HG03159 (cell line): ENCODE data around the gene VPS52.
"Not testable (repeated sequence)": the region's sequence is repeated elsewhere in the genome, so short reads cannot be mapped to it uniquely, and the experiment has no call there.

ENCODE experiments used
- ATAC-seq: cut with Tn5 transposase; IDR thresholded peaks from one replicate; pipeline ENCODE4 v1.9.1; 2021; ENCODE audit warnings: mild to moderate bottlenecking, moderate library complexity; ENCODE audit not compliant: unreplicated experiment

The VPS52 gene

DNA sequence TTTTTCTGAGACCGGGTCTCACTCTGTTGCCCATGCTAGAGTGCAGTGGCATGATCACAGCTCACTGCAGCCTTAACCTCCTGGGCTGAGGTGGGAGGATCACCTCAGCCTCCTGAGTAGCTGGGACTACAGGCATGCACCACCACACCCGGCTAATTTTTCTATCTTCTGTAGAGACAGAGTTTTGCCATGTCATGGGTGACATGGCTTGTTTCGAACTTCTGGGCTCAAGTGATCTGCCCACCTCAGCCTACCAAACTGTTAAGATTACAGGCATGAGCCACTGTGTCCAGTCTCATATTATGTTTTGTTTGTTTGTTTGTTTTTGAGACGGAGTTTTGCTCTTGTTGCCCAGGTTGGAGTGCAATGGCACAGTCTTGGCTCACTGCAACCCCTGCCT is 13.5 kb upstream of the VPS52 start:
- ATAC-seq = not testable (repeated sequence)

DNA sequence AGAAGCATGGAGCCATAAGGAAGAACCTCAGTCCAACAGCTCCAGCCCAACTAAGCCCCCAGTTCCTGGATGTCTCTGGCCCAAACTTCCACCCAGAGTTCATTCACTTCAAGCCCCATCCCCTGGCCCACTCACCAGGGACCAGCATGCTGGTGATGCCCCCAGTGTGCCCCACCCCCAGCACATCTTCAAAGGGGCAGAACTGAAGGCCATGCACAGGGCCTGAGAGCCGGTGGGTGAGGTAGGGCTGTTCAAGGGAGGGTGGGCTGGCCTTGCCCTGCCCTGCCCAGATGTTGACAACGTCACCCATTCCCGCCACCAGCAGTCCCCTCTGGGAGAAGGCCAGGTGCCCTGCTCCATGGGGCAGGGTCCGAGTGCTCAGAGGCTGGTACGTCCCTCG is 8.9 kb upstream of the VPS52 start:
- no peak for ATAC-seq

DNA sequence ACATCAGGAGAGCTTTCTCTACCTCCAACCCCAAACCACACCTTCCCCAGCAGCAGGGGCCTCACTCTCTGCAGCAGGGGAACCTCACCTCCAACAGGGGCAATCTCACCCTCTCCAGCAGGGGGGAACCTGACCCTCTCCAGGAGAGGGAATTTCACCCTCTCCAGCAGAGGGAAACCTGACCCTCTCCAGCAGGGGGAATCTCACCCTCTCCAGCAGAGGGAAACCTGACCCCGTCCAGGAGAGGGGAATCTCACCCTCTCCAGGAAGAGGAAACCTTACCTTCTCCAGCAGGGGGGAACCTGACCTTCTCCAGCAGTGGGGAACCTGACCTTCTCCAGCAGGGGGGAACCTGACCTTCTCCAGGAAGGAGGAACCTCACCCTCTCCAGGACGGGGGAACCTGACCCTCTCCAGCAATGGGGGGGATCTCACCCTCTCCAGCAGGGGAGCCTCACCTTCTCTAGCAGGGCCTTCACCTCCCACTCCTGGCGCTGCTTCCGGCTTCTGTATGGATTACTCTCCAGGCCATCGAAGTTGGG is 8.4 kb upstream of the VPS52 start:
- no peak for ATAC-seq

DNA sequence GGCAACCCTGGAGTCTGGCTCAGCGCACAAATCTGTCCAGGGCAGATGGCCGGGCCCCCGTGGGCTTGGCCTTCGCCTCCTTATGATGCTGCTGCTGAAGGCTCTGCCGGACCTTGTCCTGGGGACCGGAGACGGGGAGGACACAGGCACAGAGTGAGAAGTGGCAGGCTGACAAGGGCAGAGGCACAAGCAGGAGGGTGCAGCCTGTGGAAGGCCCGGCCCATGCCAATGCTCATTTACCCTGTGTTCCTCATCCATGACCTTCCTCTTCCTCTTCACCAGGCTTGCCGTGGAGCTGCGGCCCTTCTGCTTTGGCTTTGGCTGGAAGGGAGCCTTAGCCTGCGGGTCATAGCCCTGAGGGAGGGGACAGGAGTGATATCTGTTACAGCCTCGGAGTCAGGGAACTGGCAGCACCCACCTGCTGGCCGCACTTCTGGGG is 7.6 kb upstream of the VPS52 start:
- no peak for ATAC-seq

DNA sequence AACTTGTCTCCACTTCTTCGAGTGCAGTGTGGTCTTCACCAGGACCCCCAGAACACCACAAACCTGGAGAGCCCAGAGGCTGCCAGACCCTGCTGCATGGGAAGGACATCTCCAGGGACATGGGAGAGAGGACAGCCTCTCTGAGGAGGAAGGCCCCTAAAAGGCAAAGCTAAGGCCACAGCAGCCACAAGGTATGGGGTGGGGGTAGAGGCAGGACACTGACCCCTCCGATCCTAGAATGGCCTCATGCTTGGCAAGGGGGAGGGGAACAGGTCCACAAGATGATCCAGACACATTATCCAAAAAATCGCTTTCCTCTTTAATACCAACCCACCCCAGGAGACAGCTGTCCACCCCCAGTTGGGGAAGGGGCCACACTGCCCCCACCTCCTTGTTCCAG is 7.1 kb upstream of the VPS52 start:
- no peak for ATAC-seq

DNA sequence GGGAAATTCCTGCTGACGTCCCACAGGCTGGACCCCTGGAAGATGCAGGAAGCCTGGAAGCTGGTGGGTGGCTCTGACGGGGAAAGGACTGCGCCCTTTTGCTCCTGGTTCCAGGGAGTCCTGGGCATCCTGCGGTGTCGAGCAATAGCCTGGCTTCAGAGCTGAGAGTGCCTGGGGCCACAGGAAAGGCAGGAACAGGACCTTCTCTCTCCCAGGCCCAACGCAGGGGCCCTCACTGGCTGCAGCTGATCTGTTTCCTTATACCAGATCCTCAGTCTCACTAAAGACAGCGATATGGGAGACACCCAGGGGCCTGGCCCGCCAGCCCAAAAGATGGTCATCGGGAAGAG is 6.7 kb upstream of the VPS52 start:
- no peak for ATAC-seq

DNA sequence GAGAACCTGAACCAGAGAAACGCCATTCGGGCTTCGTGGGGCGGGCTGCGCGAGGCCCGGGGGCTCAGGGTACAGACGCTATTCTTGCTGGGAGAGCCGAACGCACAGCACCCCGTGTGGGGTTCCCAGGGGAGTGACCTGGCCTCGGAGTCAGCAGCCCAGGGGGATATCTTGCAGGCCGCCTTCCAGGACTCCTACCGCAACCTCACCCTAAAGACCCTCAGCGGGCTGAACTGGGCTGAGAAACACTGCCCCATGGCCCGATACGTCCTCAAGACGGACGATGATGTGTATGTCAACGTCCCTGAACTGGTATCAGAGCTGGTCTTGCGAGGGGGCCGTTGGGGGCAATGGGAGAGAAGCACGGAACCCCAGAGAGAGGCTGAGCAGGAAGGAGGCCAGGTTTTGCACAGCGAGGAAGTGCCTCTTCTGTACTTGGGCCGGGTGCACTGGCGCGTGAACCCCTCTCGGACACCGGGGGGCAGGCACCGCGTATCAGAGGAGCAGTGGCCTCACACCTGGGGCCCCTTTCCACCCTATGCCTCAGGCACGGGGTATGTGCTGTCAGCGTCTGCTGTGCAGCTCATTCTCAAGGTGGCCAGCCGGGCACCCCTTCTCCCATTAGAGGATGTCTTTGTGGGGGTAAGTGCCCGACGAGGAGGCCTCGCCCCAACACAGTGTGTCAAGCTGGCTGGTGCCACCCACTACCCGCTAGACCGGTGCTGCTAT is 6.2 kb upstream of the VPS52 start:
- no peak for ATAC-seq

DNA sequence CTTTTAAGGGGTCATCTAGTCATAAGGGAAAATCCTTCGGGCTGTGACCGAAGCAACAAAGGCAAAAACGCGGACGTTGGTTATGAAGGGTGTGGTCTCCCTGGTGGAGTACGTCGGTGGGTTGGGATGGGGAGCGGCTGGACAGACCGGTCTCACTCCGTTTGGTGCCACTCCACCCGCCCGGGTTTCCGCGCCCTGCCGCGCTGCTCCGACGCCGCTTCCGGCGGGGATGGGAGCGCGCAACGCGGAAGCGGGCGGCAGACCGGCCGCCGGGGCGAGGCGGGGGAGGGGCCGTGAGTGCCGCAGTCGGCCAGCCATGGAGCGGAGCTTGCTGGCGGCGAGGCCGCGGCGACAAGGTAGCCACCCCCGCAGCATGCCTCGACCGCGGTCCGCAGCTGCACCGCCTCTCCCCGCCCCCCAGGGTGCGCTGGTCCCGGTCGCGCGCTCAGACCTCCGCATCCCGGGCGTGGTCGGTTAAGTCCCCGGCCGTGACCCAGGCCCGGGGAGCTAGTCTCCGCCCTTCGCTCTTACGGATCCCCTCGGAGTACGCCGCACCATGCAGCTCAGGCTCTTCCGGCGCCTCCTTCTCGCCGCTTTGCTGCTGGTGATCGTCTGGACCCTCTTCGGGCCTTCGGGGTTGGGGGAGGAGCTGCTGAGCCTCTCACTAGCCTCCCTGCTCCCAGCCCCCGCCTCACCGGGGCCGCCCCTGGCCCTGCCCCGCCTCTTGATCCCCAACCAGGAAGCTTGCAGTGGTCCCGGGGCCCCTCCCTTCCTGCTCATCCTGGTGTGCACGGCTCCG is 5.4 kb upstream of the VPS52 start, which contains the start of gene B3GALT4:
Gene B3GALT4, plus strand, starts transcription at position 260 of the 799 bp plus-strand sequence. Its CDS starts 297 bp downstream, at position 557.
- peak; percentile 51 for ATAC-seq

DNA sequence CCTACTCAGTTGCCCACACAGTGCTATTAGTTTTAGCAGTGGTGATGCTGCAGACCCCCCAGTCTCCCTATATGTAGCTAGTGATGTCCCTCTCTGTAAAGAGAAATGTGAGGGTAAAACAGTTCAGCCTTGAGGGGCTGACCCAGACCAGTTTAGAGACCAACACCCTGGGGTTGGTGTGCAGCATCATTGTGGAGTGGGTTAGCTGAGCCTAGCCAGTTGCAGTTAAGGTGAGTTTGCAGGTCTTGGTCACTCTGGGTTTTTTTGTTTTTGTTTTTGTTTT is 4.8 kb upstream of the VPS52 start:
- ATAC-seq = no peak

DNA sequence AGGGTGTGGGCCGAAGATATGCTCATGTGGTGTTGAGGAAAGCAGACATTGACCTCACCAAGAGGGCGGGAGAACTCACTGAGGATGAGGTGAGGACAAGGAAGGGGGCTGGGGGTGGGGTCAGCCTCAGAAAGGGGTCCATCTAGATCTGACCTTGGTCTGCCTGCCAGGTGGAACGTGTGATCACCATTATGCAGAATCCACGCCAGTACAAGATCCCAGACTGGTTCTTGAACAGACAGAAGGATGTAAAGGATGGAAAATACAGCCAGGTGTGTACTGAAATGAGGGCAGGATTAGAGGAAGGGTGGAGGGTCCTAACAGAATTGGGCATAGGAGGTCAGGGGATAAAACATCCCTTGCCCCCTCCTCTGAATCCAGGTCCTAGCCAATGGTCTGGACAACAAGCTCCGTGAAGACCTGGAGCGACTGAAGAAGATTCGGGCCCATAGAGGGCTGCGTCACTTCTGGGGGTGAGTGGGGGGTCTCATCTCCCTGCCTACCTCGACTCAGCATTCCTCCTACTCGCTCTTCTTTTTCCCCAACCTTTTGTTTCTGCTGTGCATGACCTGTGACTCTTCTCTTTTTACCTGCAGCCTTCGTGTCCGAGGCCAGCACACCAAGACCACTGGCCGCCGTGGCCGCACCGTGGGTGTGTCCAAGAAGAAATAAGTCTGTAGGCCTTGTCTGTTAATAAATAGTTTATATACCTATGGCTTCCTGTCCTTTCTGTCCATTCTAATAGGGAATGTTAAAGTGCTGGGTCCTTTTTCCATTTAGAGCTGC is 4.3 kb upstream of the VPS52 start:
- ATAC-seq = not testable (repeated sequence)

DNA sequence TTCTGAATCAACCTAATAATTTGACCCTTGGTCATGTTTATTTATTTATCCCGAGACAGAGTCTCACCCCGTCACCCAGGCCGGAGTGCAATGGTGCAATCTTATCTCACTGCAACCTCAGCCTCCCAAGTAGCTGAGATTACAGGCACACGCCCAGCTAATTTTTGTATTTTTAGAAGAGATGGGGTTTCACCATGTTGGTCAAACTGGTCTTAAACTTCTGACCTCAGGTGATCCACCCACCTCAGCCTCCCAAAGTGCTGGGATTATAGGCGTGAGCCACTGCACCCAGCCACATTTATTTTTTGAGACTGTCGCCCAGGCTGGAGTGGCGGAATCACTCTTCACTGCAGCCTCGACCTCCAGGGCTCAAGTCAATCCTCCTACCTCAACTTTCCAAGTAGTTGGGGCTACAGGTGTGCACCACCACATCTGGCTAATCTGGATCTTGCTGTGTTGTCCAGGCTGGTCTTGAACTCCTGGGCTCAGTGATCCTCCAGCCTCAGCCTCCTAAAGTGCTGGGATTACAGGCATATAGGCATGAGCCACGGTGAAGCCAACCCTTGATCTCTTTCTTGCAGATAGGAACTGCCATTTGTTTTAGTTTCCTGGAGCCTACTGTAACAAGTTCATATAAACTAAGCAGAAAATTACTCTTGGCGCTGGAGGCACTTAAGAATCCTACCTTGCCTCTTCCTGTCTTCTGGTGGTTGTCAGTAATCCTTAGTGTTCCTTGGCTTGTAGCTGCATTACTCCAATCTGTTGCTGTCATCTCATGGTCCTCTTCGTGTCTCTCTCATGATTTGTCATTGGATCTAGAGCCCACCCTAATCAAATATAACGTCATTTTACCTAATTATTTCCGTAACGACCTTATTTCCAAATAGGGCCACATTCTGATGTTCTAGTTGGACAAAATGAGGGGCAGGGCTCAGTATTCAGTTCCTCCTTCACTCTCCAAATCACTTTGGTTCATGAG is 2.5 kb upstream of the VPS52 start:
- no peak for ATAC-seq

DNA sequence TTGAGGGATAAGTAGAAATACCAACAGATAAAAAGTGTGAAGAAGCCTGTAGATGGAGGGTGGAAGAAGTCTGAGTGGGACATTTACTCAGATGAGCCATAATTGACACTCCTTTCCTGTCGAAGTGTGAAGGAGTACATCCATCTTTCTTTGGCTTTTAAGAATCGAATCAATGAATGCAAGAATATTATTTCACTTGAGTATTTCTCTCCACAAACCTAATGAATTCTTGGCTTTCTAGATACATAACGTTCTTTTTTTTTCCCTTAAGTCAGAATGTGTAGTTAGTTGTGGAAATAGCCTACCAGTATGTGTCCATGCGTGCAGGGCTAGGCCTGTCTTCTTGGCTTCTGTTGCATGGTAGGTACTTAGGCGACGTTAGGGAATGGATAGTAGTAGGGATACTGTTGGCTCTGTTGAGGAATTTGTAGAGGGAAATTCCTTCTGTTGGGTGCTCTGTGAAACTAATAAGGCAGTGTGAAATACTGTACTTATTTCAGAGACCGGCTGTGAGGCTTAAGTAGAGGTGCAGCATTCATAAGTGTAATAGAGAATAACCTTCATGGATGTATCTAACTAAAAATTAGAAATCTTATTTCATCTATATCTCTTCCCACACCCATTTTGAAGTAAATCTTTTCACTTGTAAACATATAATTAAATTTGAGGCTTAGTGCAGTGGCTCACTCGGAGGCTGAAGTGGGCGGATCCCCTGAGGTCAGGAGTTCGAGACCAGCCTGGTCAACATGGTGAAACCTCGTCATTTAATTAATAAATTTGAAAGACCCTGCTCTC is 1.6 kb upstream of the VPS52 start:
- ATAC-seq = no peak

DNA sequence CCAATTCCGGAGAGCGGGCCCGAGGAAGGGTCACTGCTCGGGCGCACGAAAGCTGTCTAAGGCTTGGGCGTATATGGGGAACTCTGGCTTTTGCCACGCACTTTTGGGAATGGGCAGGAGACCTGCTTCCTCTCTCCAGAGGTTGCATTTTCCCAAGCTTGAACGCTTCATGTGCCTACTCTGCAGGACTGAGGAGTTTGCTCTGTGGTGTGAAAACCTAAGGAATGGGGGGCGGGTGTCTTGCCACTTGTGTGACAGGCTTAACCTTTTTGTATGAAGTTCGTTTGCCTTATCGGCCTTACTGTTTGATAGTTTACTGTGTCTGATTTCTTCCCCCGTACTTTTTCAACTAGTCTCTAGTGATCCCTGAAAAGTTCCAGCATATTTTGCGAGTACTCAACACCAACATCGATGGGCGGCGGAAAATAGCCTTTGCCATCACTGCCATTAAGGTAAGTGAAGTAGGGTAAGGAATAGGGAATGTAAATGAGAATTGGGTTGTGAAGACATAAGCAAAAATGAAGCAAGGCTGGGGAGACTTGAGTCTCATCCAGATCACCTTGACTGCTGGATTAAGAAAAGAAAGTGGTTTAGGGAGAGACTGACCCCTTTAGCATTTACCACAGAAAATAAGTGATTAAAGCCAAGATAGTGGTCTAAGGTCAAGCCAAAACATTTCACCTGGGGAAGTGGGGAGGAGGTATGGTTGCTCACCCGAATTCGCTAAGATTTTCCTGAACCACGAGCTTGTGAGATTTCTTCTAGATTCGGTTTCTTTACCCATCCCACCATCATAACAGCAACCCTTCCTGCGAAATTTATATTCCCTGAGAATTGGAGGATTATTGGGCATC is 826 bp upstream of the VPS52 start:
- ATAC-seq = no peak

DNA sequence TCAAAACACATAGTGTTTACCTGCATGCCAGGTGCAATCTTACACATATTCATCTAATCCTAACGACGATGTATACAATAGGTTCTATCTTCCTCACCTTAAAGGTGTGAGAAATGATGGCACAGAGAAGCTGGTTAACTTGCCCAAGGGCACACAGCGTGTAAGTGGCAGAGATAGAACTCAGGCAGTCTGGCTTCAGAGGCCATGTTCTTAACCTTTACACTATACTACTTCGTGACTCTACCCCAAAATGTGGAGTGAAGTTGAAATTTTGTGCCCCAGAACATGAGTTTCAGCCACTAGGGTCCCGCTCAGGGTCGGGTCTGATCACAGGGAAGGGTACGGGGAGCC is 584 bp downstream of the VPS52 start:
- ATAC-seq = no peak

DNA sequence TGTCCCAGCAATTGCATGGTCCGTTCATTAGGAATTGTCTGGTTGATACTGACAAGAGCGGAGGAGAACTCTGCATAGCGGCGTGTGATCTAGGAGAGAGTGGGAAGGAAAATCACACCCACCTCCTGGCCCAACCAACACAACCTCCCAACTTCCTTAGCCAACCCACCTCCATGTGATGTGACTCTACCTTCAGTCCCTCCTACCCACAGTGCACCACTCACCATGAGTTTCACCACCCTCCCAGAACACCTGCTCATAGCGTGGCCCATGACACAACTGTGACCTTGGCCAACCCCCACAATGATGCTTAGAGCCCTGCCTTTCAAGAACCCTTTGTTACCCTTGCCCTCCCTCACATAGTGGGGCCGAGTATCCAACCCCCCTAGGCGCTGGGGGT is 7.7 kb downstream of the VPS52 start:
- ATAC-seq = no peak

DNA sequence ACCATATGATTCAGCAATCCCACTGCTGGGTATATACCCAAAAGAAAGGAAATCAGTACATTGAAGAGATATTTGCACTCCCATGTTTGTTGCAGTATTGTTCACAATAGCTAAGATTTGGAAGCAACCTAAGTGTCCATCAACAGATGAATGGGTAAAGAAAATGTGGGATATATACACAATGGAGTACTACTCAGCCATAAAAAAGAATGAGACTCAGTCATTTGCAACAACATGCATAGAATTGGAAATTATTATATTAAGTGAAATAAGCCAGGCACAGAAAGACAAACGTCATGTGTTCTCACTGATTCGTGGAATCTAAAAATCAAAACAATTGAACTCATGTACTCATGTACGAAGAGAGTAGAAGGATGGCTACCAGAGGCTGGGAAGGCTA is 9.2 kb downstream of the VPS52 start:
- not testable (repeated sequence) for ATAC-seq

DNA sequence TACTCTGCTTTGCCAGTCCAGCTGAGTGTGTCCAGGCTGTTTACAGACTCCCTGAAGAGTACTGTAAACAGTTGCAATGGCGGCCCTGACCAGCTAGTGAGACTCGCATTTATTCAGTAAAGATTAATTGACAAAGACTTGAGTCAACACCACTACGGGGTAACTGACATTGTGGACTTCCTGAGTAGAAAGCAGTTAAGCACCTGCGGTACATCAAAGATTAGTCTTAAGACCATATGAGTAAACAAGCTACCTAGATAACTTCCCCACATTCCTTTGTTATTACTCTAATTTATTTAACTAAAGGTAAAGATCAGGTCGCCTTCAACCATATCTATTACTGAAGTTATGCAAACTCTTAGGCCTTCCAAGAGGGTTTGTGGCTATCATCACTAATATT is 12.6 kb downstream of the VPS52 start:
- no peak for ATAC-seq

DNA sequence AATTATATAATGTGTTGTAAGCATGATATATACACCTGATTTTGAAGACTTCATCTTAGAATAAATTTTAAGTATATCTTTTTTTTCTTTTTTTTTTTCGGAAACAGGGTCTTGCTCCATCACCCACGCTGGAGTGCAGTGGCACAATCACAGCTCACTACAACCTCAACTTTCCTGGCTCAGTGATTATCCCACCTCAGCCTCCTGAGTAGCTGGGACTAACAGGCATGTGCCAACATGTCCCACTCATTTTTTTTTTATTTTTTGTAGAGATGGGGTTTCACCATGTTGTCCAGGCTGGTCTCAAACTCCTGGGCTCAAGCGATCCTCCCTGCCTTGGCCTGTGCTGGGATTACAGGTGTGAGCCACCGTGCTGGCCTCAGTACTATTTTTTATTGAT is 17.1 kb downstream of the VPS52 start:
- ATAC-seq = no peak

DNA sequence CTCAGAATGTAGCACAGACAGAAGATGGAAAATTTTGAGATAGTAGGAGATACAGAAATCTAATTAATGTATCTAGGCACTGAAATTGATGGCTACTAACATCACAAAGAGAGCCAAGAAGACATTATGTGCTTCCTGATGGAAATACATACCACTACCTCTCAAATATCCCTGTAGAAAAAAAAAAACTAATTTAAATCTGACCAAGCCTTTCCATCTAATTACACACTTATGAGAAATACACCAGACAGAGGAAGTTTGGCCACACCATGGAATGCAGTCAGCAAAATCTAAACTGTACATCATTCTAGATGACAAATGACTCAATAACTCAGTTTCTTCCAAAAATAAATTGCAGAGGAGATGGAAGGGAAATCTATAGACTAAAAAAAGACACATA is 18.9 kb downstream of the VPS52 start:
- no peak for ATAC-seq
